Prostate gland (tissue), 2 donors: ENCODE data around the gene STARD10.

Source experiments
- CTCF ChIP-seq, 4 experiments: fragments of 200-600 bp in 2 of 4; fragments of 450-650 bp in 2 of 4; sonication (generic) in 2 of 4; IDR thresholded peaks; 1 replicate in 3 of 4; 2 replicates in 1 of 4; pipeline ENCODE4 v1.5.1; 2016 to 2019; ENCODE audit warnings: antibody characterized with exemption in 4 of 4, mild to moderate bottlenecking in 2 of 4, moderate library complexity in 2 of 4
- POLR2A ChIP-seq: fragments of 450-650 bp; IDR thresholded peaks from one replicate; pipeline ENCODE4 v1.6.1; 2016; ENCODE audit warnings: antibody characterized with exemption, mild to moderate bottlenecking

- no peak for TF ChIP-seq POLR2A
- no peak for TF ChIP-seq CTCF (IDR thresholded peaks at IDR 0.05)
Measured at GRCh38 chr11:72776844-72777754, 16.7 kb downstream of the STARD10 start.
